DND-41 (cell line): ENCODE measurements around the gene DDIAS.

ENCODE experiments used
- ATAC-seq: fragments of 200-7000 bp; cut with Tn5 transposase; 3 replicates; pipeline ENCODE4 v1.9.1; 2021; ENCODE audit warnings: low read depth; ENCODE audit not compliant: insufficient read depth
- DNase-seq: peaks from one replicate; pipeline ENCODE4 v3.0.0-alpha.2; 2020
- H2AFZ ChIP-seq: 2 replicates; pipeline ENCODE4 v1.6.0; 2012; ENCODE audit warnings: low read depth, low read length
- H3K27ac ChIP-seq: 2 replicates; pipeline ENCODE4 v1.5.1; 2012; ENCODE audit warnings: low read length, inconsistent platforms
- H3K27me3 ChIP-seq: fragments of 200-600 bp; sonication (generic); 2 replicates; pipeline ENCODE4 v1.6.0; 2012; ENCODE audit warnings: low read length, mild to moderate bottlenecking, inconsistent platforms; ENCODE audit not compliant: insufficient read depth, poor library complexity
- H3K36me3 ChIP-seq: 2 replicates; pipeline ENCODE4 v1.5.1; 2012; ENCODE audit warnings: low read length, inconsistent platforms; ENCODE audit not compliant: insufficient read depth
- H3K4me1 ChIP-seq: 2 replicates; pipeline ENCODE4 v1.5.1; 2012; ENCODE audit warnings: mild to moderate bottlenecking, low read length; ENCODE audit not compliant: insufficient read depth
- H3K4me2 ChIP-seq: 2 replicates; pipeline ENCODE4 v1.6.0; 2012; ENCODE audit warnings: mild to moderate bottlenecking, moderate library complexity, low read length, inconsistent platforms; ENCODE audit not compliant: insufficient read depth
- H3K4me3 ChIP-seq, 2 experiments: fragments of 200-600 bp in 1 of 2; shearing (Covaris generic) in 1 of 2; 2 replicates each; pipeline ENCODE4 v1.5.1; 2012 to 2016; ENCODE audit warnings: inconsistent platforms in 2 of 2, low read length in 2 of 2, mild to moderate bottlenecking in 2 of 2, low read depth in 1 of 2, moderate library complexity in 1 of 2
- H3K79me2 ChIP-seq: 2 replicates; pipeline ENCODE4 v1.6.0; 2012; ENCODE audit warnings: low read length, inconsistent platforms; ENCODE audit not compliant: insufficient read depth
- H3K9ac ChIP-seq: 2 replicates; pipeline ENCODE4 v1.6.0; 2012; ENCODE audit warnings: low read depth, mild to moderate bottlenecking, inconsistent platforms, low read length, moderate library complexity
- H3K9me3 ChIP-seq: 2 replicates; pipeline ENCODE4 v1.5.1; 2012; ENCODE audit warnings: low read length, moderate library complexity, mild to moderate bottlenecking, inconsistent platforms; ENCODE audit not compliant: insufficient read depth, severe bottlenecking
- H4K20me1 ChIP-seq: 2 replicates; pipeline ENCODE4 v1.6.0; 2012; ENCODE audit warnings: low read length; ENCODE audit not compliant: insufficient read depth
- CTCF ChIP-seq: IDR thresholded peaks from 2 replicates; pipeline ENCODE4 v1.5.1; 2012; ENCODE audit warnings: borderline replicate concordance, low read length, moderate library complexity, mild to moderate bottlenecking; ENCODE audit not compliant: poor library complexity, severe bottlenecking; ENCODE audit errors: extremely low read depth
- EZH2 ChIP-seq: IDR thresholded peaks from 3 replicates; pipeline ENCODE4 v1.6.1; 2012; ENCODE audit warnings: borderline replicate concordance, low read depth, mild to moderate bottlenecking, moderate library complexity, low read length, inconsistent platforms; ENCODE audit not compliant: severe bottlenecking

The DDIAS gene

DNA sequence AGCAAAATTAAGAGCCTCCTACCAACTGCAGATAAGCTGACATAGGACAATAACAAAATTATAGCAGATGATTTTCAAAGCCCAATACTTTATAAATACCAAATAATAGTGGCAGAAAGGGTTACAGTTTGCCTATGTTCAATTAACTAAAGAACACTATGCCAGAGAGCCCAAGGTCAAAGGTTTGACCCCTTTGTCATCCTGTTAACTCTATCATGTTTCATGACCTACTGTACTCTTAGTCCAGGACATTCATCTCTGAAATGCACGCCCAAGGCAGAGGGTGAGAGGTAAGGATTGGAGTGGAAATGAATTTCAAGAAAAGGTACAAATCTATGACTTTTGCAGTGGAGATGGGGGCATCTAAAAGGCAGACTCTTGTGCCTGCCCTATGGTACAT is 70.6 kb downstream of the DDIAS start:
- Histone ChIP-seq H2AFZ (no peak overlapping the region), H3K4me2 (no peak overlapping the region), H3K27ac (no peak overlapping the region), H4K20me1 (no peaks in the 10 kb centered on the region), H3K4me3 (no peak overlapping the region), H3K27me3 (no peaks in the 10 kb centered on the region), H3K79me2 (no peaks in the 10 kb centered on the region), H3K36me3 (no peaks in the 10 kb centered on the region), H3K9me3 (no peaks in the 10 kb centered on the region), H3K9ac (no peak overlapping the region), H3K4me1 (no peaks in the 10 kb centered on the region)
- ATAC-seq (no peak), DNase-seq (no peak)
- no peak for TF ChIP-seq EZH2
- TF ChIP-seq CTCF: no peak

DNA sequence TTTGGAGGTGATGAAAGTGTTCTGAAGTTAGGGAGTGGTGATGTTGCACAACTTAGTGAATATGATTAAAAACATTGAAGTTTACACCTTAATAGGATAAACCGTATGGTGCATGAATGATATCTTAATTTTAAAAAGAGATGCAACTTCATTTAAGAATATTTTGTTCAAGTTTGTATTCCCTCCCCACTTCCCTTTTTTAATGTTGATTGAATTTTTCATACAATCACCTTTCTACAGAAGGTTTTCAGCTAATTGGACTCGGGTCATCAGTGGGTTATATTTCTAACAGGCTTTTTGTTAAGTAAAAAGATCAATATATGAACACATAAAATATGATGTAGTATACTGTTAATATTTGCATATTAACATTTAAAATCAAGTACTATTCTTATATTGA is 72.6 kb downstream of the DDIAS start:
- no peaks in the 10 kb centered on the region for H3K4me1 ChIP-seq
- H3K27ac ChIP-seq: no peak overlapping the region
- H3K79me2 ChIP-seq: no peaks in the 10 kb centered on the region
- H3K36me3 ChIP-seq: no peaks in the 10 kb centered on the region
- no peaks in the 10 kb centered on the region for H4K20me1 ChIP-seq
- no peak overlapping the region for H2AFZ ChIP-seq
- H3K4me3 ChIP-seq: no peak overlapping the region
- ATAC-seq (no peak), DNase-seq (no peak)
- TF ChIP-seq CTCF: no peak
- TF ChIP-seq EZH2: no peak
- no peaks in the 10 kb centered on the region for H3K9me3 ChIP-seq
- no peak overlapping the region for H3K4me2 ChIP-seq
- H3K27me3 ChIP-seq: no peaks in the 10 kb centered on the region
- no peak overlapping the region for H3K9ac ChIP-seq

DNA sequence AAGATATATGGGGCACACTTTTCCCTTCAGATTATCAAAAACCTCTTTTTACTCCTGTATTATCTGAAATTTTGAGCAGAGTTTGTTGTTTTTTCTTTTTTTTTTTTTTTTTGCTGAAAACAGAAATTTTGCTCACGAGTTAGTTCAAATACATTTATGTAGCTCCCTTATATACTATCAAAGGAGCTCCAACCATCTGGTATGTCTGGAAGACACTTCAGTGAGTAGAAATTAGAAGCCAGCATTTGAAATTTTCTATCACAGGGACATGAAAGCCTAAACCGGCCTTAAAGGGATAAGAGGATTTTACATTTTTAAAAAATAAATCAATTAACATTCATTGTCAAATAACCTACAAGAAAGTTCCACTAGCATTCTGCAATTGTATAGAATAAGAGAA is 73.3 kb downstream of the DDIAS start:
- Histone ChIP-seq H3K4me2 (no peak overlapping the region), H2AFZ (no peak overlapping the region), H3K27ac (no peak overlapping the region), H3K36me3 (no peaks in the 10 kb centered on the region), H4K20me1 (no peaks in the 10 kb centered on the region), H3K9me3 (no peaks in the 10 kb centered on the region), H3K4me1 (no peaks in the 10 kb centered on the region), H3K4me3 (no peak overlapping the region), H3K9ac (no peak overlapping the region), H3K27me3 (no peaks in the 10 kb centered on the region), H3K79me2 (no peaks in the 10 kb centered on the region)
- DNase-seq: no peak
- no peak for ATAC-seq
- TF ChIP-seq EZH2: no peak
- TF ChIP-seq CTCF: no peak

GRCh38 chr11:82975882-82976281 is 74.3 kb downstream of the DDIAS start:
- H3K4me1 ChIP-seq: no peaks in the 10 kb centered on the region
- TF ChIP-seq CTCF (no peak), EZH2 (no peak)
- H3K79me2 ChIP-seq: no peaks in the 10 kb centered on the region
- no peaks in the 10 kb centered on the region for H3K27me3 ChIP-seq
- H3K9ac ChIP-seq: no peak overlapping the region
- no peak overlapping the region for H3K4me2 ChIP-seq
- H3K36me3 ChIP-seq: no peaks in the 10 kb centered on the region
- H3K9me3 ChIP-seq: no peaks in the 10 kb centered on the region
- H4K20me1 ChIP-seq: no peaks in the 10 kb centered on the region
- H3K4me3 ChIP-seq: no peak overlapping the region
- H3K27ac ChIP-seq: no peak overlapping the region
- no peak for ATAC-seq
- DNase-seq: no peak
- H2AFZ ChIP-seq: no peak overlapping the region
